HG03571 (cell line): ENCODE measurements around the gene MRPS18C.
A peak's percentile ranks its signal among the peaks of the same experiment; 100 is the strongest.

Experiments used
- ATAC-seq: cut with Tn5 transposase; IDR thresholded peaks from one replicate; pipeline ENCODE4 v1.9.1; 2021; ENCODE audit not compliant: unreplicated experiment

Gene MRPS18C

GRCh38 chr4:83455281-83456183, at the start of gene MRPS18C, which contains the start of gene HELQ:
MRPS18C (plus strand) TSS chr4:83456058; CDS start chr4:83456078, 20 bp downstream.
HELQ (minus strand) TSS chr4:83455823; CDS start chr4:83455693, 130 bp downstream.
- ATAC-seq = peak; percentile 95

- ATAC-seq = no peak
These were observed 47.0 kb upstream of the MRPS18C start for GRCh38 chr4:83408908-83409307.

- no peak for ATAC-seq
These were observed 42.2 kb upstream of the MRPS18C start for GRCh38 chr4:83413676-83414075.

- no peak for ATAC-seq
These were observed 38.3 kb upstream of the MRPS18C start for GRCh38 chr4:83417566-83417965.

GRCh38 chr4:83418211-83418610, 37.6 kb upstream of the MRPS18C start:
- no peak for ATAC-seq

GRCh38 chr4:83431200-83431599, 24.7 kb upstream of the MRPS18C start:
- no peak for ATAC-seq

GRCh38 chr4:83436680-83437079, 19.2 kb upstream of the MRPS18C start:
- ATAC-seq = no peak

GRCh38 chr4:83438719-83439118, 17.1 kb upstream of the MRPS18C start:
- ATAC-seq = no peak

GRCh38 chr4:83440148-83440814, 15.6 kb upstream of the MRPS18C start:
- ATAC-seq = no peak

- no peak for ATAC-seq
These were observed 15.0 kb upstream of the MRPS18C start for GRCh38 chr4:83440899-83441298.

GRCh38 chr4:83449009-83449408, 6.8 kb upstream of the MRPS18C start:
- ATAC-seq = no peak

- ATAC-seq = no peak
These were observed 1.2 kb upstream of the MRPS18C start for GRCh38 chr4:83454686-83455085.

- no peak for ATAC-seq
These were observed 285 bp downstream of the MRPS18C start for GRCh38 chr4:83456184-83456501.

- ATAC-seq = no peak
These were observed 17.6 kb downstream of the MRPS18C start for GRCh38 chr4:83473423-83473822.

GRCh38 chr4:83473966-83474365, 18.1 kb downstream of the MRPS18C start:
- no peak for ATAC-seq

- peak; percentile 99 for ATAC-seq
These were observed 28.9 kb downstream of the MRPS18C start, which contains the start of gene ABRAXAS1 for GRCh38 chr4:83484500-83485461. ABRAXAS1 (minus strand) TSS chr4:83485100; CDS start chr4:83485072, 28 bp downstream.

GRCh38 chr4:83486457-83487129, 30.7 kb downstream of the MRPS18C start:
- no peak for ATAC-seq

GRCh38 chr4:83489711-83490326, 34.0 kb downstream of the MRPS18C start:
- no peak for ATAC-seq

- ATAC-seq = peak; percentile 62
These were observed 35.1 kb downstream of the MRPS18C start for GRCh38 chr4:83490876-83491450.
